ENCODE measurements around the gene S1PR3.

- TF ChIP-seq CTCF (IDR thresholded peaks at IDR 0.05) (no peak), POLR2A (IDR thresholded peaks at IDR 0.05) (no peak)
Observed at GRCh38 chr9:89036383-89036782, 45.1 kb downstream of the S1PR3 start.

All from testis (tissue), 2 donors.